ENCODE results near the gene PDE10A.
"Not testable (repeated sequence)": the region's sequence is repeated elsewhere in the genome, so short reads cannot be mapped to it uniquely, and the experiment has no call there.

Gene PDE10A

DNA sequence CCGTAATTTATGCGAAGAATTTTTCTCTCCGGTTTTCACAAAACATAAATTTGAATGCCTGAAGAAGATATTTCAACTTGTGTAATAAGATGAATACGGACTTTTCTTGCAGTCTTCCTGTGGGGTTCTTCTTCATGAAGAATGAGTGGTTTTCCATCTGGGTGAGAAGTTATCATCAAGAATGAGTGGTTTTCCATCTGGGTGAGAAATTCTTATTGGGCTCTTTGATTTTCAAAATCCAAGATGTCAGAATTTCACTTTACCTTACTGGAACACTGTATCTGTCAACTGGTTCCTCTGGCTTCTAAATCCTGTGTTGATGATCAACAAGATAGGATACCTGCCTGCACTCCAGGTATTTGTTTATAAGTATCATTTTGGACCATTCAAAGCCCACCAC lies 193.6 kb downstream of the PDE10A start:
- TF ChIP-seq POLR2AphosphoS5 (IDR thresholded peaks at IDR 0.05; ENCODE audit: low read depth) (no peak), CTCF (IDR thresholded peaks at IDR 0.05; ENCODE audit: insufficient read depth, low read length) (no peak), GABPA (IDR thresholded peaks at IDR 0.05; ENCODE audit: low read depth) (no peak), SPI1 (IDR thresholded peaks at IDR 0.05; ENCODE audit: borderline replicate concordance, low read depth) (no peak)
- TF ChIP-seq, protein P1, sequence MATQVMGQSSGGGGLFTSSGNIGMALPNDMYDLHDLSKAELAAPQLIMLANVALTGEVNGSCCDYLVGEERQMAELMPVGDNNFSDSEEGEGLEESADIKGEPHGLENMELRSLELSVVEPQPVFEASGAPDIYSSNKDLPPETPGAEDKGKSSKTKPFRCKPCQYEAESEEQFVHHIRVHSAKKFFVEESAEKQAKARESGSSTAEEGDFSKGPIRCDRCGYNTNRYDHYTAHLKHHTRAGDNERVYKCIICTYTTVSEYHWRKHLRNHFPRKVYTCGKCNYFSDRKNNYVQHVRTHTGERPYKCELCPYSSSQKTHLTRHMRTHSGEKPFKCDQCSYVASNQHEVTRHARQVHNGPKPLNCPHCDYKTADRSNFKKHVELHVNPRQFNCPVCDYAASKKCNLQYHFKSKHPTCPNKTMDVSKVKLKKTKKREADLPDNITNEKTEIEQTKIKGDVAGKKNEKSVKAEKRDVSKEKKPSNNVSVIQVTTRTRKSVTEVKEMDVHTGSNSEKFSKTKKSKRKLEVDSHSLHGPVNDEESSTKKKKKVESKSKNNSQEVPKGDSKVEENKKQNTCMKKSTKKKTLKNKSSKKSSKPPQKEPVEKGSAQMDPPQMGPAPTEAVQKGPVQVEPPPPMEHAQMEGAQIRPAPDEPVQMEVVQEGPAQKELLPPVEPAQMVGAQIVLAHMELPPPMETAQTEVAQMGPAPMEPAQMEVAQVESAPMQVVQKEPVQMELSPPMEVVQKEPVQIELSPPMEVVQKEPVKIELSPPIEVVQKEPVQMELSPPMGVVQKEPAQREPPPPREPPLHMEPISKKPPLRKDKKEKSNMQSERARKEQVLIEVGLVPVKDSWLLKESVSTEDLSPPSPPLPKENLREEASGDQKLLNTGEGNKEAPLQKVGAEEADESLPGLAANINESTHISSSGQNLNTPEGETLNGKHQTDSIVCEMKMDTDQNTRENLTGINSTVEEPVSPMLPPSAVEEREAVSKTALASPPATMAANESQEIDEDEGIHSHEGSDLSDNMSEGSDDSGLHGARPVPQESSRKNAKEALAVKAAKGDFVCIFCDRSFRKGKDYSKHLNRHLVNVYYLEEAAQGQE (IDR thresholded peaks at IDR 0.05; ENCODE audit: insufficient replicate concordance, low read depth): no peak
- no peak overlapping the region for H3K4me3 ChIP-seq (replicated peaks; ENCODE audit: insufficient read depth, low read length)
- no peaks in the 10 kb centered on the region for H3K27me3 ChIP-seq (ENCODE audit: insufficient read depth, poor library complexity, severe bottlenecking)
- DNase-seq (ENCODE audit: low read depth in 1 of 2, low spot score in 1 of 2): no peak
- no peak overlapping the region for H3K27ac ChIP-seq (replicated peaks)

GRCh38 chr6:165468340-165469235 lies 194.5 kb downstream of the PDE10A start:
- Histone ChIP-seq H3K4me3 (replicated peaks; ENCODE audit: insufficient read depth, low read length) (no peak overlapping the region), H3K27me3 (ENCODE audit: insufficient read depth, poor library complexity, severe bottlenecking) (no peaks in the 10 kb centered on the region), H3K27ac (replicated peaks) (no peak overlapping the region)
- no peak for DNase-seq (ENCODE audit: low read depth in 1 of 2, low spot score in 1 of 2)
- TF ChIP-seq, protein P1 (IDR thresholded peaks at IDR 0.05; ENCODE audit: insufficient replicate concordance, low read depth): no peak
- TF ChIP-seq GABPA (IDR thresholded peaks at IDR 0.05; ENCODE audit: low read depth): no peak
- TF ChIP-seq CTCF (IDR thresholded peaks at IDR 0.05; ENCODE audit: insufficient read depth, low read length): no peak
- TF ChIP-seq POLR2AphosphoS5 (IDR thresholded peaks at IDR 0.05; ENCODE audit: low read depth): no peak
- TF ChIP-seq SPI1 (IDR thresholded peaks at IDR 0.05; ENCODE audit: borderline replicate concordance, low read depth): no peak

DNA sequence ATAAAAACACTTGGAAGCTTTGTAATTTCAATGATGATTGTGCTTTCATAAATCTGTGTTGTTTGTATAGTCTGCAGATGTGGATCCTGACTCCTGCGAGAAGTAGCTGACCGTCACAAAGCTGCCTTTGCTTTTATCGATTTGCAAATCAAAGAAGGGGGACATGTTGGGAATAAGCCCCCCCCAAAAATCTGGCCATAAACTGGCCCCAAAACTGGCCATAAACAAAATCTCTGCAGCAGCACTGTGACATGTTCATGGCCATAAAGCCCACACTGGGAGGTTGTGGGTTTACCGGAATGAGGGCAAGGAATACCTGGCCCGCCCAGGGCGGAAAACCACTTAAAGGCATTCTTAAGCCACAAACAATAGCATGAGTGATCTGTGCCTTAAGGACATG lies 199.5 kb downstream of the PDE10A start:
- not testable (repeated sequence) for H3K4me3 ChIP-seq (replicated peaks; ENCODE audit: insufficient read depth, low read length); DNase-seq (ENCODE audit: low read depth in 1 of 2, low spot score in 1 of 2); H3K27ac ChIP-seq (replicated peaks); H3K27me3 ChIP-seq (ENCODE audit: insufficient read depth, poor library complexity, severe bottlenecking)

DNA sequence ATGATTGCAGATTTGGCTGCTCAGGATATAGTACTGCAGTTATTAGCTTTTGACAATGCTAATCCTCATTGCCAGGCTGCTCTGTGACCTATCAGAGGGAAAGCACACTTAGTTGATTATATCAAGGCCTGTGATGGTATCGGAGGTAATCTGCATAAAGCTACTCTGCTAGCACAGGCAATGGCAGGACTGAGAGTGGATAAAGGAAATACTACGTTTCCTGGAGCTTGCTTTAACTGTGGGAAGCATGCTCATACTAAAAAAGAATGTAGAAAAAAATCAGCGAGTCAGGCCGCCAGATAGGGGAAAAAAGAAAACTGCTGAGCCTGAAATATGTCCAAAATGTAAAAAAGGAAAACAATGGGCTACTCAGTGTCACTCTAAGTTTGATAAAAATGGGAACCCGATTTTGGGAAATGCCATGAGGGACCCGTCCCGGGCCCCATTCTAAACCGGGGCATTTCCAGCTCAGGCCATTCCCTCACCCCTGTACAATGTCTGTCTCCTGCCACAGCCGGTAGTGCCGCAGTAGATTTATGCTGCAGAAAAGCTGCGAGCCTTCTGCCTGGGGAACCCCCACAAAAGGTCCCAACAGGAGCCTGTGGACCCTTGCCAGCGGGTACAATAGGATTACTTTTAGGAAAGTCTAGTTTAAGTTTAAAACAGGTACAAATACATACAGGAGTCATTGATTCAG lies 203.3 kb downstream of the PDE10A start:
- H3K4me3 ChIP-seq (replicated peaks; ENCODE audit: insufficient read depth, low read length); DNase-seq (ENCODE audit: low read depth in 1 of 2, low spot score in 1 of 2); H3K27ac ChIP-seq (replicated peaks); H3K27me3 ChIP-seq (ENCODE audit: insufficient read depth, poor library complexity, severe bottlenecking): not testable (repeated sequence)

Measured in HL-60 (cell line).